Retinal pigment epithelial cell (primary cell): ENCODE measurements around the gene TRAPPC10.

Source experiments
- DNase-seq: peaks from one replicate; pipeline ENCODE4 v3.0.0-alpha.2; 2010; ENCODE audit warnings: low read depth
- H3K4me3 ChIP-seq: 2 replicates; pipeline ENCODE4 v1.5.1; 2011; ENCODE audit warnings: mild to moderate bottlenecking, low read length, control low read depth, moderate library complexity
- CTCF ChIP-seq: conservative IDR thresholded peaks from 2 replicates; pipeline ENCODE4 v1.5.1; 2011; ENCODE audit warnings: low read depth, low read length, control low read depth, inconsistent platforms

Gene TRAPPC10

GRCh38 chr21:43981871-43982210 lies 30.3 kb upstream of the TRAPPC10 start:
- TF ChIP-seq CTCF, result no peak
- H3K4me3 ChIP-seq, result no peak overlapping the region
- DNase-seq, result no peak

GRCh38 chr21:43982489-43983078 lies 29.5 kb upstream of the TRAPPC10 start:
- no peak for DNase-seq
- no peak for TF ChIP-seq CTCF
- no peak overlapping the region for H3K4me3 ChIP-seq

- H3K4me3 ChIP-seq, result no peak overlapping the region
- no peak for TF ChIP-seq CTCF
- no peak for DNase-seq
Observed at GRCh38 chr21:43983390-43983789, 28.7 kb upstream of the TRAPPC10 start.

GRCh38 chr21:43983860-43984420 lies 28.2 kb upstream of the TRAPPC10 start:
- TF ChIP-seq CTCF, result no peak
- no peak overlapping the region for H3K4me3 ChIP-seq
- DNase-seq, result no peak

GRCh38 chr21:43984905-43985689 lies 27.0 kb upstream of the TRAPPC10 start:
- no peak for DNase-seq
- H3K4me3 ChIP-seq, result no peak overlapping the region
- no peak for TF ChIP-seq CTCF

GRCh38 chr21:43985690-43986251 lies 26.3 kb upstream of the TRAPPC10 start:
- H3K4me3 ChIP-seq, result no peak overlapping the region
- DNase-seq, result no peak
- no peak for TF ChIP-seq CTCF
